GM12891 (cell line): ENCODE measurements around the gene KCNE2. TPM values are rescaled to one million over a fixed set of nuclear protein-coding genes. Genes with fewer than 3 reads are reported as not detected.

Experiments used
- DNase-seq: peaks from one replicate; pipeline ENCODE4 v3.0.0; 2011; ENCODE audit warnings: low spot score; ENCODE audit not compliant: insufficient read length
- FAIRE-seq: peaks from 2 replicates; lab custom pipeline; 2011; peaks lifted over from hg19 to GRCh38; lab: Jason Lieb, UNC
- PAX5 ChIP-seq: IDR thresholded peaks from 2 replicates; pipeline ENCODE4 v1.6.1; 2011; ENCODE audit warnings: low read length, moderate library complexity, mild to moderate bottlenecking; ENCODE audit not compliant: insufficient read depth, severe bottlenecking
- POLR2A ChIP-seq: IDR thresholded peaks from 2 replicates; pipeline ENCODE4 v1.6.1; 2011; ENCODE audit warnings: low read depth, low read length, control low read depth
- POLR2AphosphoS5 ChIP-seq: IDR thresholded peaks from 2 replicates; pipeline ENCODE4 v1.6.1; 2011; ENCODE audit warnings: low read depth, low read length, control low read depth
- POU2F2 ChIP-seq: IDR thresholded peaks from 2 replicates; pipeline ENCODE4 v1.6.1; 2011; ENCODE audit warnings: low read depth, mild to moderate bottlenecking, control low read depth, low read length, moderate library complexity
- SPI1 ChIP-seq: IDR thresholded peaks from 2 replicates; pipeline ENCODE4 v1.6.1; 2011; ENCODE audit warnings: low read depth, low read length, control low read depth
- TAF1 ChIP-seq: IDR thresholded peaks from 2 replicates; pipeline ENCODE4 v1.6.1; 2011; ENCODE audit warnings: low read depth, low read length, control low read depth
- polyA plus RNA-seq: library from polyadenylated mRNA; unstranded; fragments of >200 nt; gene quantifications from one replicate; pipeline ENCODE4 v1.2.1, GENCODE V29; 2012; ENCODE audit warnings: low read depth, missing spikeins, inconsistent platforms; ENCODE audit not compliant: missing spikeins

KCNE2 gene
- polyA plus RNA-seq: 0.23 TPM

- TF ChIP-seq POLR2AphosphoS5: no peak
- no peak for TF ChIP-seq SPI1
- no peak for TF ChIP-seq PAX5
- no peak for TF ChIP-seq POU2F2
- no peak for TF ChIP-seq TAF1
- TF ChIP-seq POLR2A: no peak
- DNase-seq: no peak
- FAIRE-seq: no peak
Observed at GRCh38 chr21:34363733-34364132, at the start of gene KCNE2. TSS of gene KCNE2 (plus strand) at chr21:34364006. CDS start at chr21:34370479, 6,473 bp downstream.

GRCh38 chr21:34319585-34319984 lies 44.2 kb upstream of the KCNE2 start:
- no peak for FAIRE-seq
- TF ChIP-seq PAX5 (no peak), POLR2A (no peak), SPI1 (no peak), POLR2AphosphoS5 (no peak), TAF1 (no peak), POU2F2 (no peak)
- no peak for DNase-seq

DNA sequence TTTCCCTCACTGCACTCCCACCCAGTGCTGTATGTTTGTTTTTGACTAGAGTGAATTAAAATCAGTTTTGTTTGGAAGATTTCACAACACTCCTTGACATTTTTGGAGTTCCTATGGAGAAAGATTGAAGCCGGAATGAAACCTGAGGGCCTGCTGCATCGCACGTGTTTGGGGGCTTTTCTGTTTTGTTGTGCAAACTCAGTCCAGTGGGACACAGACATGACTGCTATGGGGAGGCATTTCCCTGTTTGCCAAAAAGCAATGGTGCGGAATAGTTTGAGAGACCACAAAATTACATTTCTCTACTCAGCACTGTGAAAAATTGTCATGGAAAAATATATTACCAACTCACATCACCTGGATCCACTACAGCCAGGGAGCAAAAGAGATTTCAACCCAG lies 43.8 kb upstream of the KCNE2 start:
- TF ChIP-seq SPI1: no peak
- no peak for FAIRE-seq
- DNase-seq: no peak

DNA sequence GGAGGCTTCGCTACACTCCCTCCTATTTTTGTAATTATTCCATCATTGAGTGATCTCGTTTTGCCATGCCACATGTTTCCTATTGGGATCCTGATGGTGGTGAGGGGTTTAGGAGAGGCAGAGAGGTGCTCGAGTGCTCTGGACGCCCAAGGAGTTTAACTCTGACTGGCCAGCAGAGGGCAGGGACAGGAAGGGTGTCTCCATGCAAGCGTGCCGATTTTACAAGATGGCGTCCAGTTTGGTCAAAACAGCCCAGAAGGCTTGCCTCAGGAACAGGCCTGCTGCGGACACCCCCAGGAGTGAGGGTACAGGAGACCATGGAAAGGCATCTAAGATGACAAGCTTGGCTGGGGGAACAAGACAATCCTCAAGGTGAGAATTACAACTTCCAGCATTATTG lies 33.8 kb upstream of the KCNE2 start:
- DNase-seq: no peak
- FAIRE-seq: no peak
- TF ChIP-seq SPI1 (no peak), POU2F2 (no peak), POLR2AphosphoS5 (no peak), TAF1 (no peak), POLR2A (no peak), PAX5 (no peak)

- FAIRE-seq: no peak
- DNase-seq: no peak
- no peak for TF ChIP-seq POLR2A
- TF ChIP-seq PAX5: no peak
- TF ChIP-seq POU2F2: no peak
- no peak for TF ChIP-seq SPI1
- no peak for TF ChIP-seq POLR2AphosphoS5
- TF ChIP-seq TAF1: no peak
Observed at GRCh38 chr21:34331726-34332125, 32.1 kb upstream of the KCNE2 start.

DNA sequence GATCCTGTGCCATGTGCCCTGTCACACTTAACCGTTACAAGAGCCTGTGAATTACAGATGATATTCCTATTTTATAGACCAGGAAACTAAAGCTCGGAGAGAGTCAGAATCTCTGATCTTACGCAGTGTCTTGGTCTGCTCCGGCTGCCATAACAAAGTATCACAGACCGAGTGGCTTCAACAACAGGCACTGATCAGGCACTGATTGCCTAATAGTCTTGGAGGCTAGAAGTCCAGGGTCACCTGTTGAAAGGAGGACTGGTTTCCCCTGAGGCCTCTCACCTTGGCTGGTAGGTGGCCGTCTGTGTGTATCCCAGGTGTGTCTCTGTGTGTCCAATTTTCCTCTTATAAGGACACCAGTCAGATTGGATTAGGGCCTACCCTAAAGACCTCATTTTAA lies 31.5 kb upstream of the KCNE2 start:
- DNase-seq: no peak
- FAIRE-seq: no peak
- no peak for TF ChIP-seq PAX5
- TF ChIP-seq TAF1: no peak
- no peak for TF ChIP-seq POLR2A
- no peak for TF ChIP-seq SPI1
- no peak for TF ChIP-seq POU2F2
- TF ChIP-seq POLR2AphosphoS5: no peak

- DNase-seq (no peak), FAIRE-seq (no peak)
- no peak for TF ChIP-seq POLR2A
- no peak for TF ChIP-seq POU2F2
- TF ChIP-seq TAF1: no peak
- no peak for TF ChIP-seq POLR2AphosphoS5
- TF ChIP-seq PAX5: no peak
- TF ChIP-seq SPI1: no peak
Observed at GRCh38 chr21:34333121-34333739, 30.6 kb upstream of the KCNE2 start.

DNA sequence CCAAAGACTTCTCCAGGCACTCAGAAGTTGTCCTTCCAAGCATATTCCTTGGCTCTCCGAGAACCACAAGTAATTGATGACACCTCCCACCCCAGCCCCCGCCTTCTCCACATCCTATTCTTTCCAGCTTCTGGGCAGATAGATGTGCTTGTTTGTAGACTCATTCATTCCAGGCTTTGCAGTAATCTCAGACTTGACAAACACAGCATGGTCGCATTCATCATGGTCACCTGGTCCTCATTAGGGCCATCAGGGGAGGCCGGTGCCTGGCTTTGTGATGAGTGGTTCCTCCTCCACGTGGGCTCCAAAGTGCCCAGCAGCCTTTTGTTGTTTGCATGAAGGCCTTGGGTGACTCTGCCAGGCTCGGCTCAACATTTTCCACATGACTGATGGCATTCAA lies 28.5 kb upstream of the KCNE2 start:
- FAIRE-seq: no peak
- DNase-seq: no peak
- TF ChIP-seq TAF1: no peak
- no peak for TF ChIP-seq SPI1
- no peak for TF ChIP-seq POLR2AphosphoS5
- no peak for TF ChIP-seq POLR2A
- no peak for TF ChIP-seq PAX5
- TF ChIP-seq POU2F2: no peak

DNA sequence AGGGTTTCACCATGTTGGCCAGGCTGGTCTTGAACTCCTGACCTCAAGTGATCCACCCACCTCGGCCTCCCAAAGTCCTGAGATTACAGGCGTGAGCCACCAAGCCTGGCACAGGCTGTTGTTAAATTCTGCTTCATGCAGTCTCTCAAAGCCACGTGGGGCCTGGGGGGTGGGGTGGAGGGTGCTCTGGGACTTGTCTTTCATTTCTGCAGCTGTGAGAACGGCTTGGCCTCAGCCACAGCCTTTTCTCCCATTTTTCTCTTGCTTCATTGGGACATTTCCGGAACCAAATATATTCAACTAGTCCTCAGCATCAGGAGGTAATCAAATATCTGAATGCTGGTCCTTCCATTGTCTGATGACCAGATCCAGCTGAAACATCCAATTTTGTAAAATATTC lies 27.6 kb upstream of the KCNE2 start:
- TF ChIP-seq PAX5: no peak
- TF ChIP-seq TAF1: no peak
- TF ChIP-seq SPI1: no peak
- TF ChIP-seq POLR2AphosphoS5: no peak
- TF ChIP-seq POLR2A: no peak
- TF ChIP-seq POU2F2: no peak
- FAIRE-seq (no peak), DNase-seq (no peak)

DNA sequence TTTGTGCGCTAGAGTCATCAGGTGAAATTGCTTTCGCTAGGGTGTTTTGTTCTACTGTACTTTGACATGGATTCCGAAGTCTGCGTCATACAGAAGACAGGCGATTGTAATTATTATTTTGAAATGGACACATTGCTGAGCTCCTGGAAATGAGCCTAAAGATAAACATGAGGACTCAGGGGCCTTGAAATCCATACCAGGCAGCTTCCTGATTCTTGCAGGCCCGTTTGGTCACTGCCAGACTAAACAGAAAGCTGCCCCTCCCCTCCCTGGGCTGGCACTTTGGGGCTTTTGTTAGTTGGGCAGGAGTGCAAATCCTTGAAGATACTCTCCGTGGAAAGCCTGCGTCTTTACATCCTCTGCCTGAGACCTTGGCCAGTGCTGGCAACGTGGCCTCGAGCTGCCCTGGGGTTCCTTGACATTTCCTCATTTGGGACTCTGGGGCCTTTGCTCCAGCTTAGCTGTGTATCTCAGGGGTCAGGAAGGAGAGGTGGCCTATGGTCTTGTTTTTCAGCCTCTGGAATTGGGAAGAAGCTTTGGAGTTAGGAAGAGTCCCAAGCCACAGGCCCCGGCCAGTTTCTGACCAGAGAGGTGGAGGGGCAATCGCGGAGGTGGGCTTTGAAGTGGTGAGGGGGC lies 26.9 kb upstream of the KCNE2 start:
- FAIRE-seq (no peak), DNase-seq (no peak)
- TF ChIP-seq TAF1 (no peak), POU2F2 (no peak), SPI1 (no peak), PAX5 (no peak), POLR2A (no peak), POLR2AphosphoS5 (no peak)

DNA sequence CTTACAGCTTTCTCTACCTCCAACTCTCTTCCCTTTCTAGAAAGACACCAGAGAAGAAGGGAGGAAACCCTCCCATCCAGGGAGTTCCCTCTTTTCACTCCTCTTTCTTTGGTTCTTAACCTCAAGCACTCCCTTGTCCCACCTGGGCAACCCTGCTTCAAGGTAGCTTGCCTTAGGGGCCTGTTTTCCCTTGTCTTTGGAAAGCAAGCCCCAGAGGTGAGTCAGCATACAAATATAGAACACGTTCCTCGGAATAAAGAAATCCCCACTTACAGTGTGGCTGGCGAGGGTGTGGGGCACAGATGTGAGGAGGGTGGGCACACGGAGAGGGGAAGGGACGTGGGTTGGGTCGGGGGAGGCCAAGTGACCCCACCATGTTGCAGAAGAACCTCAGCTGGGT lies 26.1 kb upstream of the KCNE2 start:
- FAIRE-seq: no peak
- TF ChIP-seq SPI1 (no peak), POLR2A (no peak), POLR2AphosphoS5 (no peak), PAX5 (no peak), TAF1 (no peak), POU2F2 (no peak)

More for the DNA sequence above, 26.1 kb upstream of the KCNE2 start:
- no peak for DNase-seq
